DMS79 (cell line): ENCODE data around the gene LIMS1.
A peak's percentile ranks its signal among the peaks of the same experiment; 100 is the strongest.
"Not testable (repeated sequence)": the region's sequence is repeated elsewhere in the genome, so short reads cannot be mapped to it uniquely, and the experiment has no call there.

Source experiments
- DNase-seq: peaks from one replicate; lab custom pipeline; 2025; lab: John Stamatoyannopoulos, UW

Gene LIMS1

GRCh38 chr2:108665975-108666374, 131.7 kb downstream of the LIMS1 start:
- DNase-seq, result not testable (repeated sequence)

GRCh38 chr2:108667140-108667539, 132.9 kb downstream of the LIMS1 start:
- DNase-seq, result not testable (repeated sequence)

- DNase-seq, result not testable (repeated sequence)
Observed at GRCh38 chr2:108670282-108670681, 136.0 kb downstream of the LIMS1 start.

- DNase-seq, result not testable (repeated sequence)
Observed at GRCh38 chr2:108672200-108672805, 138.0 kb downstream of the LIMS1 start.

- not testable (repeated sequence) for DNase-seq
Observed at GRCh38 chr2:108676522-108676921, 142.3 kb downstream of the LIMS1 start.

- not testable (repeated sequence) for DNase-seq
Observed at GRCh38 chr2:108677239-108677744, 143.0 kb downstream of the LIMS1 start.

- not testable (repeated sequence) for DNase-seq
Observed at GRCh38 chr2:108678198-108678651, 144.0 kb downstream of the LIMS1 start.

- DNase-seq, result not testable (repeated sequence)
Observed at GRCh38 chr2:108680805-108681204, 146.5 kb downstream of the LIMS1 start.

- not testable (repeated sequence) for DNase-seq
Observed at GRCh38 chr2:108688818-108689756, 154.8 kb downstream of the LIMS1 start.

GRCh38 chr2:108690001-108690400, 155.7 kb downstream of the LIMS1 start:
- not testable (repeated sequence) for DNase-seq

- DNase-seq, result no peak
Observed at GRCh38 chr2:108691447-108691846, 157.2 kb downstream of the LIMS1 start.

GRCh38 chr2:108701208-108701607, 166.9 kb downstream of the LIMS1 start:
- no peak for DNase-seq

- DNase-seq, result no peak
Observed at GRCh38 chr2:108701806-108702205, 167.5 kb downstream of the LIMS1 start.

- DNase-seq, result no peak
Observed at GRCh38 chr2:108704871-108705270, 170.6 kb downstream of the LIMS1 start.

GRCh38 chr2:108707300-108707699, 173.0 kb downstream of the LIMS1 start:
- no peak for DNase-seq

GRCh38 chr2:108716971-108717370, 182.7 kb downstream of the LIMS1 start:
- not testable (repeated sequence) for DNase-seq

GRCh38 chr2:108719149-108720044, 185.1 kb downstream of the LIMS1 start, which contains the start of gene RANBP2:
Gene RANBP2 (plus strand): TSS chr2:108719482. CDS start chr2:108719607, 125 bp downstream.
- peak; percentile 82 for DNase-seq

GRCh38 chr2:108726048-108726447, 191.8 kb downstream of the LIMS1 start:
- not testable (repeated sequence) for DNase-seq

GRCh38 chr2:108734656-108735055, 200.4 kb downstream of the LIMS1 start:
- DNase-seq, result not testable (repeated sequence)
